ENCODE data around the gene PSD. TPM values are rescaled to one million over a fixed set of nuclear protein-coding genes. Genes with fewer than 3 reads are reported as not detected.

PSD gene
- total and polyA plus RNA-seq, 10 of the 15 experiments (the other 5 are each of a cell fraction or from before 2014, with no cell fraction given): 0.11 to 2.0 (median 0.49) TPM; not detected in 2

DNA sequence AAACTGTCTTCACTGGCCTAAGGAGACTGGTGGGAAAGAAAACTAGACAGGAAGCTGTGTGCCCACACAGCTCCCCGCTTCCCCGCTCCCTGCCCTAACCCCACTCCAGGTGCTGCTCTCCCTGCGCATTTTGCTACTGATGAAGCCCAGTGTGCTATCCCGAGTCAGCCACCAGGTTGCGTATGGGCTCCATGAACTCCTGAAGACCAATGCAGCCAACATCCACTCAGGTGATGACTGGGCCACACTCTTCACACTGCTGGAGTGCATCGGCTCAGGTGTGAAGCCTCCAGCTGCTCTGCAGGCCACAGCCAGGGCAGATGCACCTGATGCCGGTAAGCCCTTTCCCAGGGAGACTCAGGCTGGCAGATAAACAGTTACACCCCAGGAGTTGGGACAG, 43.3 kb downstream of the PSD start:
- intact Hi-C loops (cut with micrococcal nuclease; ENCODE audit: unreplicated experiment): no loop called here
- no peak for FAIRE-seq
- TF ChIP-seq MTA3 (IDR thresholded peaks at IDR 0.05; ENCODE audit: borderline replicate concordance, low read length) (no peak), EGR1 (IDR thresholded peaks at IDR 0.05; ENCODE audit: borderline replicate concordance in 1 of 2, low read depth in 2 of 2, low read length in 2 of 2) (no peak), CEBPB (IDR thresholded peaks at IDR 0.05; ENCODE audit: borderline replicate concordance in 1 of 2, low read depth in 2 of 2, low read length in 2 of 2) (no peak), NFIC (IDR thresholded peaks at IDR 0.05; ENCODE audit: low read depth, low read length) (no peak), EP300 (IDR thresholded peaks at IDR 0.05; ENCODE audit: borderline replicate concordance in 1 of 2, control insufficient read depth in 1 of 2, low read depth in 2 of 2, low read length in 2 of 2) (no peak), TARDBP (IDR thresholded peaks at IDR 0.05; ENCODE audit: borderline replicate concordance) (no peak), ZSCAN29 (IDR thresholded peaks at IDR 0.05) (no peak)
- TF ChIP-seq, protein P1, sequence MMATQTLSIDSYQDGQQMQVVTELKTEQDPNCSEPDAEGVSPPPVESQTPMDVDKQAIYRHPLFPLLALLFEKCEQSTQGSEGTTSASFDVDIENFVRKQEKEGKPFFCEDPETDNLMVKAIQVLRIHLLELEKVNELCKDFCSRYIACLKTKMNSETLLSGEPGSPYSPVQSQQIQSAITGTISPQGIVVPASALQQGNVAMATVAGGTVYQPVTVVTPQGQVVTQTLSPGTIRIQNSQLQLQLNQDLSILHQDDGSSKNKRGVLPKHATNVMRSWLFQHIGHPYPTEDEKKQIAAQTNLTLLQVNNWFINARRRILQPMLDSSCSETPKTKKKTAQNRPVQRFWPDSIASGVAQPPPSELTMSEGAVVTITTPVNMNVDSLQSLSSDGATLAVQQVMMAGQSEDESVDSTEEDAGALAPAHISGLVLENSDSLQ (IDR thresholded peaks at IDR 0.05): no peak
- TF ChIP-seq, protein P2, sequence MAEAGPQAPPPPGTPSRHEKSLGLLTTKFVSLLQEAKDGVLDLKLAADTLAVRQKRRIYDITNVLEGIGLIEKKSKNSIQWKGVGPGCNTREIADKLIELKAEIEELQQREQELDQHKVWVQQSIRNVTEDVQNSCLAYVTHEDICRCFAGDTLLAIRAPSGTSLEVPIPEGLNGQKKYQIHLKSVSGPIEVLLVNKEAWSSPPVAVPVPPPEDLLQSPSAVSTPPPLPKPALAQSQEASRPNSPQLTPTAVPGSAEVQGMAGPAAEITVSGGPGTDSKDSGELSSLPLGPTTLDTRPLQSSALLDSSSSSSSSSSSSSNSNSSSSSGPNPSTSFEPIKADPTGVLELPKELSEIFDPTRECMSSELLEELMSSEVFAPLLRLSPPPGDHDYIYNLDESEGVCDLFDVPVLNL (IDR thresholded peaks at IDR 0.05; ENCODE audit: low read depth, low read length): no peak
- TF ChIP-seq, protein P3, sequence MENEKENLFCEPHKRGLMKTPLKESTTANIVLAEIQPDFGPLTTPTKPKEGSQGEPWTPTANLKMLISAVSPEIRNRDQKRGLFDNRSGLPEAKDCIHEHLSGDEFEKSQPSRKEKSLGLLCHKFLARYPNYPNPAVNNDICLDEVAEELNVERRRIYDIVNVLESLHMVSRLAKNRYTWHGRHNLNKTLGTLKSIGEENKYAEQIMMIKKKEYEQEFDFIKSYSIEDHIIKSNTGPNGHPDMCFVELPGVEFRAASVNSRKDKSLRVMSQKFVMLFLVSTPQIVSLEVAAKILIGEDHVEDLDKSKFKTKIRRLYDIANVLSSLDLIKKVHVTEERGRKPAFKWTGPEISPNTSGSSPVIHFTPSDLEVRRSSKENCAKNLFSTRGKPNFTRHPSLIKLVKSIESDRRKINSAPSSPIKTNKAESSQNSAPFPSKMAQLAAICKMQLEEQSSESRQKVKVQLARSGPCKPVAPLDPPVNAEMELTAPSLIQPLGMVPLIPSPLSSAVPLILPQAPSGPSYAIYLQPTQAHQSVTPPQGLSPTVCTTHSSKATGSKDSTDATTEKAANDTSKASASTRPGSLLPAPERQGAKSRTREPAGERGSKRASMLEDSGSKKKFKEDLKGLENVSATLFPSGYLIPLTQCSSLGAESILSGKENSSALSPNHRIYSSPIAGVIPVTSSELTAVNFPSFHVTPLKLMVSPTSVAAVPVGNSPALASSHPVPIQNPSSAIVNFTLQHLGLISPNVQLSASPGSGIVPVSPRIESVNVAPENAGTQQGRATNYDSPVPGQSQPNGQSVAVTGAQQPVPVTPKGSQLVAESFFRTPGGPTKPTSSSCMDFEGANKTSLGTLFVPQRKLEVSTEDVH (IDR thresholded peaks at IDR 0.05; ENCODE audit: low read depth, partially characterized antibody): no peak
- TF ChIP-seq, protein P4, sequence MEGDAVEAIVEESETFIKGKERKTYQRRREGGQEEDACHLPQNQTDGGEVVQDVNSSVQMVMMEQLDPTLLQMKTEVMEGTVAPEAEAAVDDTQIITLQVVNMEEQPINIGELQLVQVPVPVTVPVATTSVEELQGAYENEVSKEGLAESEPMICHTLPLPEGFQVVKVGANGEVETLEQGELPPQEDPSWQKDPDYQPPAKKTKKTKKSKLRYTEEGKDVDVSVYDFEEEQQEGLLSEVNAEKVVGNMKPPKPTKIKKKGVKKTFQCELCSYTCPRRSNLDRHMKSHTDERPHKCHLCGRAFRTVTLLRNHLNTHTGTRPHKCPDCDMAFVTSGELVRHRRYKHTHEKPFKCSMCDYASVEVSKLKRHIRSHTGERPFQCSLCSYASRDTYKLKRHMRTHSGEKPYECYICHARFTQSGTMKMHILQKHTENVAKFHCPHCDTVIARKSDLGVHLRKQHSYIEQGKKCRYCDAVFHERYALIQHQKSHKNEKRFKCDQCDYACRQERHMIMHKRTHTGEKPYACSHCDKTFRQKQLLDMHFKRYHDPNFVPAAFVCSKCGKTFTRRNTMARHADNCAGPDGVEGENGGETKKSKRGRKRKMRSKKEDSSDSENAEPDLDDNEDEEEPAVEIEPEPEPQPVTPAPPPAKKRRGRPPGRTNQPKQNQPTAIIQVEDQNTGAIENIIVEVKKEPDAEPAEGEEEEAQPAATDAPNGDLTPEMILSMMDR (IDR thresholded peaks at IDR 0.05 in 2 of 3, conservative IDR thresholded peaks at IDR 0.05 in 1 of 3; ENCODE audit: control insufficient read depth in 2 of 3, extremely low read depth in 1 of 3, insufficient read depth in 1 of 3, low read depth in 3 of 3, low read length in 3 of 3): peak in 2 of 3 experiments; percentile 5 to 9; a peak in 1 of 6 replicates
- TF ChIP-seq, protein P5, sequence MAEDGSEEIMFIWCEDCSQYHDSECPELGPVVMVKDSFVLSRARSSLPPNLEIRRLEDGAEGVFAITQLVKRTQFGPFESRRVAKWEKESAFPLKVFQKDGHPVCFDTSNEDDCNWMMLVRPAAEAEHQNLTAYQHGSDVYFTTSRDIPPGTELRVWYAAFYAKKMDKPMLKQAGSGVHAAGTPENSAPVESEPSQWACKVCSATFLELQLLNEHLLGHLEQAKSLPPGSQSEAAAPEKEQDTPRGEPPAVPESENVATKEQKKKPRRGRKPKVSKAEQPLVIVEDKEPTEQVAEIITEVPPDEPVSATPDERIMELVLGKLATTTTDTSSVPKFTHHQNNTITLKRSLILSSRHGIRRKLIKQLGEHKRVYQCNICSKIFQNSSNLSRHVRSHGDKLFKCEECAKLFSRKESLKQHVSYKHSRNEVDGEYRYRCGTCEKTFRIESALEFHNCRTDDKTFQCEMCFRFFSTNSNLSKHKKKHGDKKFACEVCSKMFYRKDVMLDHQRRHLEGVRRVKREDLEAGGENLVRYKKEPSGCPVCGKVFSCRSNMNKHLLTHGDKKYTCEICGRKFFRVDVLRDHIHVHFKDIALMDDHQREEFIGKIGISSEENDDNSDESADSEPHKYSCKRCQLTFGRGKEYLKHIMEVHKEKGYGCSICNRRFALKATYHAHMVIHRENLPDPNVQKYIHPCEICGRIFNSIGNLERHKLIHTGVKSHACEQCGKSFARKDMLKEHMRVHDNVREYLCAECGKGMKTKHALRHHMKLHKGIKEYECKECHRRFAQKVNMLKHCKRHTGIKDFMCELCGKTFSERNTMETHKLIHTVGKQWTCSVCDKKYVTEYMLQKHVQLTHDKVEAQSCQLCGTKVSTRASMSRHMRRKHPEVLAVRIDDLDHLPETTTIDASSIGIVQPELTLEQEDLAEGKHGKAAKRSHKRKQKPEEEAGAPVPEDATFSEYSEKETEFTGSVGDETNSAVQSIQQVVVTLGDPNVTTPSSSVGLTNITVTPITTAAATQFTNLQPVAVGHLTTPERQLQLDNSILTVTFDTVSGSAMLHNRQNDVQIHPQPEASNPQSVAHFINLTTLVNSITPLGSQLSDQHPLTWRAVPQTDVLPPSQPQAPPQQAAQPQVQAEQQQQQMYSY (CRISPR knock-in tag; IDR thresholded peaks at IDR 0.05): no peak

More for the DNA sequence above, 43.3 kb downstream of the PSD start:
- Histone ChIP-seq H4K20me1 (ENCODE audit: control insufficient read depth, insufficient read depth) (no peaks in the 10 kb centered on the region; the same call in 1 of the 2 replicates), H3K4me3 (no peak overlapping the region), H3K79me2 (ENCODE audit: control insufficient read depth, insufficient read depth, low read length) (no peaks in the 10 kb centered on the region), H3K9ac (ENCODE audit: control insufficient read depth, insufficient read depth, low read length) (no peak overlapping the region), H3K36me3 (ENCODE audit: control insufficient read depth in 2 of 2, insufficient read depth in 2 of 2, low read length in 1 of 2) (peaks cover 23 to 24% of the 10 kb centered on the region in 2 experiments), H3K4me1 (ENCODE audit: control insufficient read depth, insufficient read depth, low read length) (no peaks in the 10 kb centered on the region), H2AFZ (ENCODE audit: control insufficient read depth, low read depth, low read length) (no peak overlapping the region), H3K4me2 (ENCODE audit: control insufficient read depth, insufficient read depth) (no peak overlapping the region), H3K27me3 (replicated peaks in 1 of 2; ENCODE audit: control insufficient read depth in 2 of 2, insufficient read depth in 2 of 2, low read length in 1 of 2) (no peaks in the 10 kb centered on the region), H3K27ac (ENCODE audit: control insufficient read depth, insufficient read depth) (no peak overlapping the region), H3K9me3 (replicated peaks; ENCODE audit: control insufficient read depth, insufficient read depth, low read length) (no peaks in the 10 kb centered on the region; the same call in 2 of the 3 replicates)
- RAD21 ChIA-PET (ENCODE audit: unreplicated experiment): interaction anchor here (0.9 to 1.1 kb wide), 2 partner anchors 104 to 144 kb away, joined by 3 read pairs; no protein-coding TSS in a partner anchor
- DNase-seq (ENCODE audit: low read depth, low spot score) (no peak), ATAC-seq (peak; percentile 25; the same call in 2 of the 3 replicates)
- POLR2A ChIA-PET: no interaction called here
- WGBS (ENCODE audit: insufficient coverage, insufficient replicate concordance, low lambda C conversion rate, missing lambda C conversion rate): 98% methylated on average over 7 of the region's 7 CpGs
- BruUV-seq (replicated peaks): no TSS peak
- CTCF ChIA-PET: interaction anchor here (0.6 to 2.8 kb wide), 4 partner anchors 12 to 127 kb away, joined by 3 to 17 read pairs (median 4); partner anchors contain the start of gene ACTR1A
- SMC1A ChIA-PET (ENCODE audit: uncharacterized antibody, unreplicated experiment): no interaction called here
- in situ Hi-C loops (cut with MboI): no loop called here

All from GM12878 (cell line).